GM21737 (cell line): ENCODE results near the gene MAP4K3.
A peak's percentile ranks its signal among the peaks of the same experiment; 100 is the strongest.
"Not testable (repeated sequence)": the region's sequence is repeated elsewhere in the genome, so short reads cannot be mapped to it uniquely, and the experiment has no call there.

Experiments used
- ATAC-seq: cut with Tn5 transposase; IDR thresholded peaks from one replicate; pipeline ENCODE4 v1.9.1; 2021; ENCODE audit warnings: mild to moderate bottlenecking, moderate library complexity; ENCODE audit not compliant: unreplicated experiment

MAP4K3 gene

GRCh38 chr2:39411181-39411944 lies 25.7 kb downstream of the MAP4K3 start:
- ATAC-seq: no peak

- no peak for ATAC-seq
Observed at GRCh38 chr2:39409697-39410389, 27.2 kb downstream of the MAP4K3 start.

DNA sequence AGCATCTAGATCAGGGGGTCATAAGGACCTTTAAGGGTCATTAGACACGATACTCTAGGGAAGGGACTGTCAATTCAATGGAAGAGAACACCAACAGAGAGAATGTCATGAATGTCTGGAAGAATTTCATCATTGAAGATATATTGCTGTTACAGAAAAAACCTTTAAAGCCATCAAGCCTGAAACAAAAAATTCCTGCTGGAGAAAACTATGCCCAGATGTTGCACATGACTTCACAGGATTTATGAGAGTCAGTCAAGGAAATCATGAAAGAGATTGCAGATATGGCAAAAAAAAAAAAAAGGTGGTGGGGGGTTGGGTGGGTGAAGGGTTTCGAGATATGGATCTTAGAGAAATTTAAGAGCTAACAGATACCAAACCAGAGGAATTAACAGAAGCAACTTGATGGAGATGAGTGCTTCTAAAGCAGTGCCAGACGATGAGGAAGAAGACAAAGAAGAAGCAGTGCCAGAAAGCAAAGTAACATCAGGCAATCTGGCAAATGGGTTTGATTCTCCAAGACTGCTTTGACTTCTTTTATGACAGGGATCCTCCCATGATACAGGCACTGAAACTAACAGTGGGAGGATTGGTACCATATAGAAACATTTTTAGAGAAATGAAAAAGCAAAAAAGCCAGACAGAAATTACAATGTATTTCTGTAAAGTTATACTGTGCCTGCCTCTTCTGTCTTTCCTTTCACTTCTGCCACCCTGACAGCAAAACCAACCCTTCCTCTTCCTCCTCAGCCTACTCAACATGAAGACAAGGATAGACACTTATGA lies 28.5 kb downstream of the MAP4K3 start:
- ATAC-seq: no peak

DNA sequence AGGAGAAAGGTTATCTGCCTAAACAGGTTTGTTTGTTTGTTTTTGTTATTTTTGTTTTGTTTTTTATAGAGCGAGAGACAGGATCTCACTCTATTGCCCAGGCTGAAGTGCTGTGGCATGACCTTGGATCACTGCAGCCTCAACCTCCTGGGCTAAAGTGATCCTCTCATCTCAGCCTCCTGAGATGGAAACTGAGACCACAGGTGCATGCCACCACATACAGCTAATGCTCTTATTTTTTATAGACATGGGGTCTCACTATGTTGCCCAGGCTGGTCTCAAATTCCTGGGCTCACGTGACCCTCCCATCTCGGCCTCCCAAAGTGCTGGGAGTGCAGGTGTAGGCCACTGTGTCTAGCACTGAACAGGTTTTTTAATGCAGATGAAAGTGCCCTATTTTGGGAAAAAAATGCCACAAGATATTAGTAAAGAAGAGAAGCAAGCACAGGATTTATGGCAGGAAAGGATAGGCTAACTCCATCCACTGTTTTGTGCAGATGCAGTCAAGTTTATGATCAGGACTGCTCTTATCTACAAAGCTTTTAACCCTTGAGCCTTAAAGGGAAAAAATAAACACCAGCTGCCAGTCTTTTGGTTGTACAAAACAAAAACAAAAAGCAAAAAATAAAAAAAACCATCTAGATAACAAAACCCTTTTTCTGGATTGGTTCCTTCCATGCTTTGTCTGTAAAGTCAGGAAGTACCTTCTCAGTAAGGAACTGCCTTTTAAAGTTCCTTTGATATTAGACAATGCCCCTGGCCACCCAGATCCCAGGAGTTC lies 29.4 kb downstream of the MAP4K3 start:
- no peak for ATAC-seq

DNA sequence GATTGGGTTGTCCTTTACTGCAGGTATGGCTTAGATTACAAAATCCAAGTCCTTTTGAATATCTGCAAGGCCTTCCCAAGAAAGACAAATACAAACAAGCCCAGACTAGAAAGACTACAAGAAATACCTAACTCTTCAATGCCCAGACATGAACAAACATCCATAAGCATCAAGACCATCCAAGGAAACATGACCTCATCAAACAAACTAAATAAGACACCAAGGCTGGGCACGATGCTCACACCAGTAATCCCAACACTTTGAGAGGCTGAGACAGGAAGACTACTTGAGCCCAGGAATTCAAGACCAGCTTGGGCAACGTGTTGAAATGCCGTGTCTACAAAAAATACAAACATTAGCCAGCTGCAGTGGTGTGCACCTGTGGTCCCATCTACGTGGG lies 31.7 kb downstream of the MAP4K3 start:
- ATAC-seq: no peak

- no peak for ATAC-seq
Observed at GRCh38 chr2:39403311-39403710, 33.8 kb downstream of the MAP4K3 start.

DNA sequence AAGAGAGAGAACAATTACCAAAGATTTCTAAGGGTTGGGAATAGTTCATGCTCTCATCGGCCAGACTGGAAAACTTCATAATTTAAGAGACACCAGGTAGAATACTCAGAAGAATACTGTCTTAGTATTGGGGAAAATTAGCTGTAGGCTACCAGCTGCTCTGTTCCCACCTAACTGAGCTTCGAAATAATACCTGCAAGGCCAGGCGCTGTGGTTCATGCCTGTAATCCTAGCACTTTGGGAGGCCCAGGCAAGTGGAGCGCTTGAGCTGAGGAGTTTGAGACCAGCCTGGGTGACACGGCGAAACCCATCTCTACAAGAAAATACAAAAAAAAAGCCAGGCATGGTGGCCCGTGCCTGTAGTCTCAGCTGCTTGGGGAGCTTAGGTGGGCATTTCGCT lies 35.8 kb downstream of the MAP4K3 start:
- no peak for ATAC-seq

DNA sequence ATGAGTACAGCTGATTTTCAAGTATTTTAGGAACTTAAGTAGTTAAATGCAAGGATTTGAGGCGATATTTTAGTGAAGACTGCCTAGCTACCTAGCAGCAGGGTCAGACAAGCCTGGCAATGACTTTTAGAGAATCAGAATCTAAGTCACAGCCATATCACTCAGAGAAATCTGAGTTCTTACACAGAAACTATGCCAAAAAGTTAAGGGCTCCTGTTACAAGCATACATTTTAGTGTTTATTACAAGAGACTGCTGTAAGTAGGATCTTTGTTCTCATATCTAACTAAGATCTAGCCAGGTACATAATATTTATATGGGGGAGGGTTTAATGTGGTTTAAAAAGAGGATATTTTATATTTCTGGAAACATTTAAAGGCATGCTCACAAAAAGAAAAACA lies 37.5 kb downstream of the MAP4K3 start:
- no peak for ATAC-seq

DNA sequence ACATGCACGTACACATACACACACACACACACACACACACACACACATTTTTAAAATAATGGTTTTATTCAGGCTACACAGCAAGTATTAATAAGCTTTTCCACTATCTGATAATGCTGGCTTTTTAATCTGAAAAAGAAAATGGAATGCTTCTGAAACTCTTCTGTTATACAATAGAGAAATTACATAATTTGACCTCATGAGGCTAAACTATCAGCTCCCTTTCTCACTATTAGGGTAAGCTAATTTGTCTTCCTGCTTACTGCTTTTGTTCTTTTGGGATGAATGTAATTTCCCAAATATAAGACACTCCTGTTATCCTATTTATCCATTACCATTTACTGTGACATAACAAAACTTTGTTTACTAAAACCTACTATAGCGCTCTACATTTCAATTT lies 41.8 kb downstream of the MAP4K3 start:
- no peak for ATAC-seq

- no peak for ATAC-seq
Observed at GRCh38 chr2:39394516-39394961, 42.5 kb downstream of the MAP4K3 start.

DNA sequence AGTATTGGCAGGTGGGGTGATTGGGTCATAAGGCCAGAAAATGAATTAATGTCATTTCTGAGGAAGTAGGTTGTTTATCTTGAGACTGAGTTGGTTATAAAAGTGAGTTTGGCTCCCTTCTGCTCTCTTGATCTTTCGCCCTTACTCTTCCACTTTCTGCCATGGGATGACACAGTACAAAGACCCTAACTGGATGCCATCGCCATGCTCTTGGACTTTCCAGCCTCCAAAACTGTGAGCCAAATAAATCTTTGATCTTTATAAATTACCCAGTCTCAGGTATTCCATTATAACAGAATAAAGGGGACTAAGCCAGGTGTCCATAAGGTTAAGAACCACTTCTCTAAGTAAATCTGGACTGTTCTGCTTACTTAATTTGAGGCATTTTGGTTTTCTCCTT lies 44.4 kb downstream of the MAP4K3 start:
- ATAC-seq: no peak

GRCh38 chr2:39390216-39390615 lies 46.9 kb downstream of the MAP4K3 start:
- ATAC-seq: no peak

- ATAC-seq: no peak
Observed at GRCh38 chr2:39386064-39386463, 51.0 kb downstream of the MAP4K3 start.

- no peak for ATAC-seq
Observed at GRCh38 chr2:39385172-39385571, 51.9 kb downstream of the MAP4K3 start.

GRCh38 chr2:39384071-39384470 lies 53.0 kb downstream of the MAP4K3 start:
- ATAC-seq: not testable (repeated sequence)

GRCh38 chr2:39383146-39383545 lies 53.9 kb downstream of the MAP4K3 start:
- no peak for ATAC-seq

GRCh38 chr2:39381653-39382052 lies 55.4 kb downstream of the MAP4K3 start:
- ATAC-seq: no peak

- no peak for ATAC-seq
Observed at GRCh38 chr2:39380525-39381150, 56.4 kb downstream of the MAP4K3 start.

DNA sequence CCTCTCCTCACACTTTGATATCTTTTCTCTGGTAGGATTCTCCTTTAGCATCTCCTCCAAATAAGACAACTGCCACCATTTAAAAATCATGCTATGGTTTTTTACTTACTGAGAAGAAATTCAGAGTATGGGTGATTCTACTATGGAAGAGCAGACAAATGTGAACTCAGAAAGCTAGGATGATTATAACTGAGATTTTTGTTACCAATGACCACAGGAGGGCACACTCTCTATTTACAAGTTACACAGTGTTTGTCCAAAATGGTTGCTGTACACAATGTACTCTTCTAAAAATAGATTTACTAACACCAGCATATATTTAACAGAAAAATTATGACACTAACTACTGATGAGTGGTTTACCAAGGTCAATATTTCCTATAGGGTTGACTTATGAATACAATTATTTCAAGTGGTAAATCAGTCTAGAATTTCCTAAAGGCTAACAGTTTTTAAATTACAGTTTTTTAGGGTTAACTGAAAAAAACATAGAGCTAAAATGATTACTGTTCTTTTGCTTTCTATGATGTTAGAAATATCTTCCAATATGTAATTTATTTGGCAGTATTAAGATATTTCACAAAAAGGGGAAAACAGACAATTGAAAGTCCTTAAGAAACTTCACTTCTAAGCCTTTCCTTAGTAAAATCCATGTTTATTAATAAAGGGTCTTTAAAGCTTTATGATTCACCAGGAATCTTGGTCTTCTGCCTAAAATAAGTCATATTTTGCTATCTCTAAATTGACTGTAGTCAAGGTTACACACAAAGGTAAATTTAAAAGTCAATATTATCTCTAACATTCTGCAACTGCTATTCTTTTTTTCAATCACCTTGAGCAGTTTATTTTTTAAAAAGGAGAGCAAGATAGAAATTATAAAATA lies 57.2 kb downstream of the MAP4K3 start:
- peak; percentile 73 for ATAC-seq
